Measurements from ENCODE around the gene CNDP2.

CNDP2 gene

GRCh38 chr18:74453642-74454198, 42.4 kb upstream of the CNDP2 start:
- DNase-seq (ENCODE audit: low read depth) = no peak
- TF ChIP-seq, protein P1, sequence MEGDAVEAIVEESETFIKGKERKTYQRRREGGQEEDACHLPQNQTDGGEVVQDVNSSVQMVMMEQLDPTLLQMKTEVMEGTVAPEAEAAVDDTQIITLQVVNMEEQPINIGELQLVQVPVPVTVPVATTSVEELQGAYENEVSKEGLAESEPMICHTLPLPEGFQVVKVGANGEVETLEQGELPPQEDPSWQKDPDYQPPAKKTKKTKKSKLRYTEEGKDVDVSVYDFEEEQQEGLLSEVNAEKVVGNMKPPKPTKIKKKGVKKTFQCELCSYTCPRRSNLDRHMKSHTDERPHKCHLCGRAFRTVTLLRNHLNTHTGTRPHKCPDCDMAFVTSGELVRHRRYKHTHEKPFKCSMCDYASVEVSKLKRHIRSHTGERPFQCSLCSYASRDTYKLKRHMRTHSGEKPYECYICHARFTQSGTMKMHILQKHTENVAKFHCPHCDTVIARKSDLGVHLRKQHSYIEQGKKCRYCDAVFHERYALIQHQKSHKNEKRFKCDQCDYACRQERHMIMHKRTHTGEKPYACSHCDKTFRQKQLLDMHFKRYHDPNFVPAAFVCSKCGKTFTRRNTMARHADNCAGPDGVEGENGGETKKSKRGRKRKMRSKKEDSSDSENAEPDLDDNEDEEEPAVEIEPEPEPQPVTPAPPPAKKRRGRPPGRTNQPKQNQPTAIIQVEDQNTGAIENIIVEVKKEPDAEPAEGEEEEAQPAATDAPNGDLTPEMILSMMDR (conservative IDR thresholded peaks at IDR 0.05; ENCODE audit: low read length) = no peak
- no peak overlapping the region for H3K4me3 ChIP-seq (ENCODE audit: low read length)

DNA sequence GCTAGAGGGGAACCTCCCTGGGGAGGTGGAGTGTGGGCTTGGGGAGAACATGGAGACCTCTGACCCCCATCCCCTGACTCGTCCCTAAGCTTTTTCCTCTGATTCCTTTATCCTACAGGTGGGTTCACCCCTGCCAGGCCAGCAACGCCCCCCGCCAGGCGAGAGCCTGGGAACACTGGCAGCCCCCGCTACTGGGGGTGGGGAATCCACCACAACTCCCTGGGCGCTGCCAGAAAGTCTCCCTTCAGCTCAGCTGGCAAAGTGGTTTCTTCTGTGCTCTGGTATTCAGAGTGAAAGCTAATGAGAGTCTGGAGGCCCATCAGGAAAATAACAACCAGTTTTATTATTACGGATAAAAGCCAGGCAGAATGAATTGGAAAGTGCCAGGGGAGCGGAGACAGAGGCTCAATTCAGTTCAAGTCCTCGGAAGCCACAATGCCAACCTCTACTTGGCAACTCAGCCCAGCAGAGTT, 41.8 kb upstream of the CNDP2 start:
- TF ChIP-seq, protein P1 (conservative IDR thresholded peaks at IDR 0.05; ENCODE audit: low read length) = no peak
- no peak overlapping the region for H3K4me3 ChIP-seq (ENCODE audit: low read length)
- no peak for DNase-seq (ENCODE audit: low read depth)

- no peak overlapping the region for H3K4me3 ChIP-seq (ENCODE audit: low read length)
- no peak for DNase-seq (ENCODE audit: low read depth)
- TF ChIP-seq, protein P1 (conservative IDR thresholded peaks at IDR 0.05; ENCODE audit: low read length) = no peak
Observed at GRCh38 chr18:74455386-74455785, 40.8 kb upstream of the CNDP2 start.

- no peak for DNase-seq (ENCODE audit: low read depth)
- TF ChIP-seq, protein P1 (conservative IDR thresholded peaks at IDR 0.05; ENCODE audit: low read length) = no peak
- H3K4me3 ChIP-seq (ENCODE audit: low read length) = no peak overlapping the region
Observed at GRCh38 chr18:74456017-74456348, 40.2 kb upstream of the CNDP2 start.

DNA sequence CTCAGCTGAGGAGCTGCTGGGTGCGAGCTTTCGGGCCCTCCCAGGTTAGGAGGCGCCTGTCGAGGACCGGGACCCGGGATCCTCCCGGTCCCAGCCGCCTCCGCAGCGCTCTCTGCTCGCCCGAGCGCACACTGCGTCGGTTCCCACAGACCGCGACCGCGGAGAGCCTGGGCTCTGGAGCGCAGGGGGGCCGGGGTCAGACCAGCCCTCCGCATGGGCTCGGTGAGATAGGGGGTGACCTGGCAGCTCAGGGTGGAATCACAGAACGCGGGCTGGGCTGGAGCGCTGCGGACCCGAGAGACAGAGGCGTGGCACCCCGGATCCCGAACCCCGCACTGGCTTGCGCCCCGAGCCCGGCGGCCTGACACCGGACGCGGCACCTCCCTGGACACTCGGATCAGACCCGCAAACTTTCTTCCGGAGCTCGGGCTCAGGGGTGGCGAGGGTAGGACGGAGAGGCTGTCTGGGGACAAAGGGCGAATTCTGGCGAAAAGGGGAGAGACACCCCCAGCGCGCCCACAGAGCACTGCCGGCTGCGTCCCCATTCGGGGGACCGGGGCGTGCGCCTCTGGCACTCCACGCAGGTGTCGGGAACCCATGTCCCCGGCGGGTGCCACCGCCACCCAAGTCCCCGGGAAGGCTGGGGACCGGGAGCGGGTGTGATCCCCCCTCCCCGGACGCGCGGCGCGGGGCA, 39.7 kb upstream of the CNDP2 start:
- TF ChIP-seq, protein P1 (conservative IDR thresholded peaks at IDR 0.05; ENCODE audit: low read length) = no peak
- no peak for DNase-seq (ENCODE audit: low read depth)
- H3K4me3 ChIP-seq (ENCODE audit: low read length) = no peak overlapping the region

DNA sequence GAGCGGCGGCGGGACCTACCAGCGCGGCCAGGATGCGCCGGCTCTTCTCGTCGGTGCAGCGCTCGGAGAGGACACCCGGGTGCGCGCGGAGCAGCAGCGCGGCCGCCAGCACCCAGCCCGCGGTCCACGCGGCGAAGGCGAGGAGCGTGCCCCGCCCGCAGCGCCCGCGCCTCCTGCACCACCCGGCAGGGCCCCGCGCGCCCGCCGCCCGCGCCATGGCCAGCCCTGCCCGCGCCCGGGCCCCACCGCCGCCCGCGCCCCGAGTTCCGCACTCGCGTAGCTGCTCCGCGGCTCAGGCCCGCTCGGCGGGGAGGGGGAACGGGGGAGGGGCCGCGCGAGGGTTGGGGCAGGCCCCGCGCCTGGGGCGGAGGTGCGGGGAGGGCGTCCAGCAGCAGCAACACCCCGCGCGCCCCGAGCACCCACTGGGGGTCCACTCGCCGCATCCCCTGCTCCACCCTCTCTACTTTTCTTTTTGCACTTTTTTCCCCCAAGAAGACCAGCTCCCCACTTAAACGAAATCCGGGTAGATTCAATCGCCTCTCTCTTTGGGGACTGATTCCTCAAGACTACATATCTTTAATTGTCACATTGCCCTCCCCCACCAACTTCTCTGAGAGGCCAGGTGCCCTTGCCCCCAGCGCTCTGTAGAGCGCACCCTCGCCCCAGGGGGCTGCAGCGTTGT, 39.0 kb upstream of the CNDP2 start, which contains the start of gene DIPK1C:
Gene DIPK1C (minus strand): TSS at position 266 of the 682 bp plus-strand sequence. CDS start 49 bp downstream, at position 217.
- DNase-seq (ENCODE audit: low read depth) = no peak
- TF ChIP-seq, protein P1 (conservative IDR thresholded peaks at IDR 0.05; ENCODE audit: low read length) = no peak
- H3K4me3 ChIP-seq (ENCODE audit: low read length) = no peak within 1 kb of the TSS

All from AG10803 (cell line).